BLaER1 (cell line): ENCODE data around the gene KIF22.

Source experiments
- H3K27ac ChIP-seq: shearing (Covaris generic); formaldehyde crosslinking; 2 replicates; pipeline ENCODE4 v1.8.1; 2022
- H3K27me3 ChIP-seq: shearing (Covaris generic); formaldehyde crosslinking; 2 replicates; pipeline ENCODE4 v1.8.1; 2022
- H3K36me3 ChIP-seq: shearing (Covaris generic); formaldehyde crosslinking; 2 replicates; pipeline ENCODE4 v1.8.1; 2022
- H3K4me1 ChIP-seq: shearing (Covaris generic); formaldehyde crosslinking; 2 replicates; pipeline ENCODE4 v1.8.1; 2022
- H3K4me2 ChIP-seq: shearing (Covaris generic); formaldehyde crosslinking; 2 replicates; pipeline ENCODE4 v1.8.1; 2022
- H3K4me3 ChIP-seq: shearing (Covaris generic); formaldehyde crosslinking; 2 replicates; pipeline ENCODE4 v1.8.1; 2022
- H3K9ac ChIP-seq: shearing (Covaris generic); formaldehyde crosslinking; 2 replicates; pipeline ENCODE4 v1.8.1; 2022
- H3K9me3 ChIP-seq: shearing (Covaris generic); formaldehyde crosslinking; 2 replicates; pipeline ENCODE4 v1.8.1; 2022
- H4K20me1 ChIP-seq: shearing (Covaris generic); formaldehyde crosslinking; 2 replicates; pipeline ENCODE4 v1.8.1; 2022
- Cebpa-rat ChIP-seq: shearing (Covaris generic); IDR thresholded peaks from 2 replicates; pipeline ENCODE4 v1.8.1; 2022

The KIF22 gene

DNA sequence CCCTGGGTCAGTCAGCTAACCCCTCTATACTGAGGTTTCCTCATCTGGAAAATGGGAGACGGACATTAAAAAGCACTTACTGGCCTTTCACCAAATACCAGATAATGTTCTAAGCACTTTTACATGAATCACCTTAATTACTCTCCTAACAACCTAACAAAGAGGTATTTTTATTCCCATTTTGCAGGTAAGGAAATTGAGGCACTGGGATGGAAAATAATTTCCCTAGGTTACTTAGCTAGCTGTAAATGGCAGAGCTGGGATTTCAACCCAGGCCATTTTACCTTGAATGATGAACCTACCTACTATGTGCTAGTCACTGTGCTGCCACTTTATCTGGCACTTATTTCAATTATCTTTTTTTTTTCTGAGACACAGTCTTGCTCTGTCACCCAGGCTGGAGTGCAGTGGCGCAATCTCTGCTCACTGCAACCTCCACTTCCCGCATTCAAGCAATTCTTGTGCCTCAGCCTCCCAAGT is 3.7 kb downstream of the KIF22 start:
- Histone ChIP-seq H3K4me2 (no peak overlapping the region), H3K9ac (peak overlapping the region; percentile 3; the same call in 1 of the 2 replicates), H3K9me3 (no peaks in the 10 kb centered on the region), H3K27me3 (no peaks in the 10 kb centered on the region), H4K20me1 (peaks cover 29% of the 10 kb centered on the region), H3K27ac (no peak overlapping the region), H3K36me3 (peaks cover 67% of the 10 kb centered on the region), H3K4me3 (no peak overlapping the region), H3K4me1 (peaks cover 33% of the 10 kb centered on the region)
- no peak for TF ChIP-seq Cebpa-rat

DNA sequence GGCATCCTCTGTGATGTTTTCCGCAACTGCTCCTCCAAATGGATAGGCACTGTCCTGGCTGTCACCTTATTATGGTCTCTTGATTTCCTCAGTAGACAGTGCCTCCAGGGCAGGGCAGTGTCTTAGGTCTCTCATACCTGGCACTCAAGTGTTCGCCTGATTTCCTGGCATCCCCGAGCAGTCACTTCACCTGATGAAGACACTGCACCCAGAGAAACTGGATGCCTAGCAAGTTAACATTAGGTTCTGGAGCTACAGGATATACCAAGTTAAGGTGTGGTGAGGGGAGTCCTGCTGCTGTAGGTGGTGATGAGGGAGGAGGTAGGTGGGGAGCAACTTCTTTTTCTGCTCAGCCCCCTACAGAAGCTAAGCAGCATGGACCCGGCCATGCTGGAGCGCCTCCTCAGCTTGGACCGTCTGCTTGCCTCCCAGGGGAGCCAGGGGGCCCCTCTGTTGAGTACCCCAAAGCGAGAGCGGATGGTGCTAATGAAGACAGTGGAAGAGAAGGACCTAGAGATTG is 11.9 kb downstream of the KIF22 start:
- peak overlapping the region; percentile 90 for H3K9ac ChIP-seq
- peak overlapping the region; percentile 89; the same call in 1 of the 2 replicates for H3K4me2 ChIP-seq
- no peak overlapping the region for H3K4me3 ChIP-seq
- no peaks in the 10 kb centered on the region for H3K27me3 ChIP-seq
- TF ChIP-seq Cebpa-rat, result no peak
- no peaks in the 10 kb centered on the region for H3K9me3 ChIP-seq
- H4K20me1 ChIP-seq, result no peaks in the 10 kb centered on the region
- peaks cover 29% of the 10 kb centered on the region for H3K4me1 ChIP-seq
- H3K27ac ChIP-seq, result 0 out of 2 replicates have a peak overlapping the region, but pooled peaks have one; percentile 35
- peaks cover 64% of the 10 kb centered on the region for H3K36me3 ChIP-seq

DNA sequence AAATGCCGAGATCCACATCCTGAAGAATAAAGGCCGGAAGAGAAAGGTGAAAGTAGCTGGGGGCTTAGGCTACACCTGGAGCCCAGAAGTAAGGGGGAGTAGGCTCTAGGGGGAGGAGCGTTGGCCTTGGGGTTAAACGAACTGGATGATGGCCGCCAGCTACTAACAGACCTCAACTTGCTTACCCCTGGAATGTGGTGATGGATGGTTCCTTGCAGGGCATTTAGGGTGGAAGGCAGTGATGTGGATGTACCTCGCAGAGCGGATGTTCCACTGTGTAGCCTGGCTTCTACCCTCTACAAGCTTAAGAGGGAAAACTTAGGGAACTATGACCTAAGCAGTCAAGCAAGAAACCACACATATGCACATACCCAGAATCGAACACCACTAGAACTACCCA is 13.5 kb downstream of the KIF22 start:
- H3K4me3 ChIP-seq, result peak overlapping the region; percentile 75
- peak overlapping the region; percentile 89 for H3K4me2 ChIP-seq
- peaks cover 55% of the 10 kb centered on the region for H3K36me3 ChIP-seq
- no peaks in the 10 kb centered on the region for H3K27me3 ChIP-seq
- peak overlapping the region; percentile 90 for H3K9ac ChIP-seq
- peaks cover 35% of the 10 kb centered on the region for H3K4me1 ChIP-seq
- TF ChIP-seq Cebpa-rat, result no peak
- peaks cover 11% of the 10 kb centered on the region for H4K20me1 ChIP-seq
- peak overlapping the region; percentile 93 for H3K27ac ChIP-seq
- no peaks in the 10 kb centered on the region for H3K9me3 ChIP-seq

DNA sequence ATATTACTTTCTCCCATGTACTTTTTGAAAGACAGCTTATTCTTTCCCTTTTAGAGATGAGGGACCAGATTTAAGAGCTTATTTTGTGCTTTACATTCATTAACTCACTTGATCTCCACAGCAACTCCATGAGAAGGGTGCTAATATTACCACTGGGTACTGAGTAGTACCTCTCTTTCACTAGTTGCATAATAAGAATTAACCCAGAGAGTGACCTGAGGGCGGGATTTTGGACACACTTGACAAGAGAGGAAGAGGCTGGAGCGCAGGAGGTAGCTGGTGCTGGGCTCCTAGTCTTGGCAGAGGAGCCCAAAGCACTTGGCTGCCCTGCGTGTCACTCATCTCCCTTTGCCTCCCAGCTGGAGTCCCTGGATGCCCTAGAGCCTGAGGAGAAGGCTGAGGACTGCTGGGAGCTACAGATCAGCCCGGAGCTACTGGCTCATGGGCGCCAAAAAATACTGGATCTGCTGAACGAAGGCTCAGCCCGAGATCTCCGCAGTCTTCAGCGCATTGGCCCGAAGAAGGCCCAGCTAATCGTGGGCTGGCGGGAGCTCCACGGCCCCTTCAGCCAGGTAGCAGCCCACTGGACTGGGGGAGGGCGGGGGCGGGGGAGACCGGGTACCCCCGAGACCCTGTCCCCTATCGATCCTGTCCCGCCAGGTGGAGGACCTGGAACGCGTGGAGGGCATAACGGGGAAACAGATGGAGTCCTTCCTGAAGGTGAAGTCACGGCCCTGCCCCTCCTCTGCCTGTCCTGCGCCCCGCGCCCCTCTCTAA is 14.1 kb downstream of the KIF22 start:
- no peak for TF ChIP-seq Cebpa-rat
- peaks cover 40% of the 10 kb centered on the region for H3K4me1 ChIP-seq
- H4K20me1 ChIP-seq, result peaks cover 16% of the 10 kb centered on the region
- H3K9me3 ChIP-seq, result no peaks in the 10 kb centered on the region
- peak overlapping the region; percentile 75 for H3K4me3 ChIP-seq
- peak overlapping the region; percentile 89 for H3K4me2 ChIP-seq
- H3K27ac ChIP-seq, result peak overlapping the region; percentile 93
- peaks cover 53% of the 10 kb centered on the region for H3K36me3 ChIP-seq
- peak overlapping the region; percentile 90 for H3K9ac ChIP-seq
- no peaks in the 10 kb centered on the region for H3K27me3 ChIP-seq

DNA sequence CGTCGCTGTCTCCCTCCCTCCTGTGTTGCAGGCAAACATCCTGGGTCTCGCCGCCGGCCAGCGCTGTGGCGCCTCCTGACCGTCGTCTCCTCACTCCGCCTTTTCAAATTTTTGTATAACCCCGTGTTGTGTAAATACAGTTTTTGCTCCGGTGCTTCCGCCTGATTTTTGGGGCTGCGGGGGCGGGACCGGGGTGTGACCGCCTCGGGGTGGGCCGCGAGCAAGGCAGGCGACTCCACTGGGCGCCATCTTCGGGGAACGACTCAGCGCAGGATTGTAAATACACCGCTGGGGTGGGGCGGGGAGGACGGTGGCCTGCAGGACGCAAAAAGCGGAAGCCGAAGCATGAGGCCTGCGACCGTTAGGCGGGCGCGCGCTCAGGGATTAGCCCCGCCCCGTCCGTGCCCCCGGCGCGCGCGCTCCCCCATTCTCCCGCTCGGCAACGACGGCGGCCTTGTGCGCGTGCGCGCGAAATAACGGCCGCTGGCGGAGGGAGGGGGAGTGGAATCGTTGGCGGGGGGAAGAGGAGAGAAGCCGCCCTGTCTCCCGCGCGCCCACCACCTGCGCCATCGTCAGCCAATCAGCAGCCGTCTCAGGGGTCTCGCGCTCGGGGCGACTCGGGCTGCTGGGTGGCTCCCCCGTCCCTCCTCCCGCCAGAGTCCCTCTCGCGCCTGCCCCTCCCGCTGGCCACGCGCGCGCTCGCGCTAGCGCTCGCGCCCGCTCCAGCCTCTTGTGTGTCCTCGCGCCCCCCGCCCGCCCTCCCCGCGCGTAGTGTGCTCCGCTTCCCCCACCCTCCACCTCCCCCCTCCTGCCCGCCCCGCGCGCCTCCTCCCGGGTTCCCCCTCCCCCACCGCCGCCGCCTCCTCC is 14.9 kb downstream of the KIF22 start:
- Histone ChIP-seq H3K27me3 (no peaks in the 10 kb centered on the region), H3K4me2 (peak overlapping the region; percentile 89), H3K9ac (peak overlapping the region; percentile 90), H4K20me1 (peaks cover 24% of the 10 kb centered on the region), H3K27ac (peak overlapping the region; percentile 93), H3K4me1 (peaks cover 48% of the 10 kb centered on the region), H3K4me3 (peak overlapping the region; percentile 75), H3K36me3 (peaks cover 53% of the 10 kb centered on the region), H3K9me3 (no peaks in the 10 kb centered on the region)
- TF ChIP-seq Cebpa-rat, result no peak

DNA sequence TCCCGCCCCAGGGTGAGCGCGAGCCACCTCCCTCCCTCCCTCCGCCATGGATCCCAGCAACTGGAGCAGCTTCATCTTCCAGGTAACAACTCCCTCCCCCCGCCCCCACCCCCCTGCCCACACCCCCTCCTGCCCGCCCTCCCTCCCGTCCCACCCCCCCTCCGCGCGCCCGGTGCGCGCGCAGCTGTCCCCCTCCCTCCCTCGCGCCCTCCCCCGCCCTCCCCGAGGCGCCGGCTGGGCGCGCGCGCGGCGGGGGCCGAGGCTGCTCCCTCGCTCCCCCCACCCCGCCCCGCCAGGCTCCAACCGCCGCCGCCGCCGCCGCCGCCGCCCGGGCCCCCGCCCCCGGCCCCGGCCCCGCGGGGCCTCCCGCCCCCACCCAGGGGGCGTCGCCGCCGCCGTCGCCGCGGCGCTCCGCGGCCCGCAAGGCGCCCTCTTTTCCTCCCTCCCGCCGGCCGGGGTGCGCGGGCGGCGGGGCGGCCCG is 15.6 kb downstream of the KIF22 start, which contains the start of gene MAZ:
TSS of gene MAZ (plus strand) at position 431 of the 481 bp plus-strand sequence. CDS start 173 bp downstream, outside the sequence.
- peaks cover 54% of the 10 kb centered on the region for H3K4me1 ChIP-seq
- H3K4me3 ChIP-seq, result peak within 1 kb of the TSS; percentile 83
- peak within 1 kb of the TSS; percentile 98 for H3K27ac ChIP-seq
- H3K4me2 ChIP-seq, result peak within 1 kb of the TSS; percentile 99
- H3K36me3 ChIP-seq, result peaks cover 47% of the 10 kb centered on the region
- peaks cover 30% of the 10 kb centered on the region for H4K20me1 ChIP-seq
- peak within 1 kb of the TSS; percentile 98 for H3K9ac ChIP-seq
- no peaks in the 10 kb centered on the region for H3K9me3 ChIP-seq
- TF ChIP-seq Cebpa-rat, result no peak
- H3K27me3 ChIP-seq, result no peaks in the 10 kb centered on the region

DNA sequence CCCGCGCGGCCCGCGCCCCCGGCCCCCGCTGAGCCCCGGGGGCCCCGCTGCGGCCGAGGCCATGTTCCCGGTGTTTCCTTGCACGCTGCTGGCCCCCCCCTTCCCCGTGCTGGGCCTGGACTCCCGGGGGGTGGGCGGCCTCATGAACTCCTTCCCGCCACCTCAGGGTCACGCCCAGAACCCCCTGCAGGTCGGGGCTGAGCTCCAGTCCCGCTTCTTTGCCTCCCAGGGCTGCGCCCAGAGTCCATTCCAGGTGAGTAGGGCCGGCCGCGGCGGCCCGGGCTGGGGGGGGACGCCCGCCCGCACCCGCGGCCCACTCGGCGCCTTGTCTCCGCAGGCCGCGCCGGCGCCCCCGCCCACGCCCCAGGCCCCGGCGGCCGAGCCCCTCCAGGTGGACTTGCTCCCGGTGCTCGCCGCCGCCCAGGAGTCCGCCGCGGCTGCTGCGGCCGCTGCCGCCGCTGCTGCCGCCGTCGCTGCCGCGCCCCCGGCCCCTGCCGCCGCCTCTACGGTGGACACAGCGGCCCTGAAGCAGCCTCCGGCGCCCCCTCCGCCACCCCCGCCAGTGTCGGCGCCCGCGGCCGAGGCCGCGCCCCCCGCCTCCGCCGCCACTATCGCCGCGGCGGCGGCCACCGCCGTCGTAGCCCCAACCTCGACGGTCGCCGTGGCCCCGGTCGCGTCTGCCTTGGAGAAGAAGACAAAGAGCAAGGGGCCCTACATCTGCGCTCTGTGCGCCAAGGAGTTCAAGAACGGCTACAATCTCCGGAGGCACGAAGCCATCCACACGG is 16.3 kb downstream of the KIF22 start:
- Histone ChIP-seq H3K27ac (peak overlapping the region; percentile 98), H3K9me3 (no peaks in the 10 kb centered on the region), H3K4me2 (peak overlapping the region; percentile 99), H3K9ac (peak overlapping the region; percentile 98), H3K4me1 (peaks cover 61% of the 10 kb centered on the region), H3K4me3 (peak overlapping the region; percentile 83), H3K27me3 (no peaks in the 10 kb centered on the region), H4K20me1 (peaks cover 37% of the 10 kb centered on the region), H3K36me3 (peaks cover 40% of the 10 kb centered on the region)
- TF ChIP-seq Cebpa-rat, result no peak

DNA sequence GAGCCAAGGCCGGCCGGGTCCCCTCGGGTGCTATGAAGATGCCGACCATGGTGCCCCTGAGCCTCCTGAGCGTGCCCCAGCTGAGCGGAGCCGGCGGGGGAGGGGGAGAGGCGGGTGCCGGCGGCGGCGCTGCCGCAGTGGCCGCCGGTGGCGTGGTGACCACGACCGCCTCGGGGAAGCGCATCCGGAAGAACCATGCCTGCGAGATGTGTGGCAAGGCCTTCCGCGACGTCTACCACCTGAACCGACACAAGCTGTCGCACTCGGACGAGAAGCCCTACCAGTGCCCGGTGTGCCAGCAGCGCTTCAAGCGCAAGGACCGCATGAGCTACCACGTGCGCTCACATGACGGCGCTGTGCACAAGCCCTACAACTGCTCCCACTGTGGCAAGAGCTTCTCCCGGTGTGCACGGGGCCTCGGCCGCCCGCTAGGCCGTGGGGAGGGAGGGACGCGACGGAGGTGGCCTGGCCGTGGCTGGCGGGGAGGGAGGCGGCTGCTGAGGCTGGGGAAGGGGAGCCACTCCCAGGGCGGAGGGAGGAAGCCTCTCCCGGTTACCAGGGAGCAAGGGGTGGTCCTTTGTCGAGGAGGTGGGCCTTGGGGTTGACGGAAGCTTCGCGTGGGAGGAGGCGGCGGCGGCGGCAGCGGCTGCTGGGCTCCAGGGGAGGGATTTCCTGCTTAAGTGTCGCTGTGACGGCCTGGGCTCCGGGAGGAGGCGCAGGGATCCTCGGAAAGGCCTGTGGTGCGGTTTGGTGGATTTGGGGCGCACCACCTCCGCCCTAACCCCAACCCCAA is 17.1 kb downstream of the KIF22 start:
- Histone ChIP-seq H3K27me3 (no peaks in the 10 kb centered on the region), H3K4me1 (peaks cover 60% of the 10 kb centered on the region), H4K20me1 (peaks cover 37% of the 10 kb centered on the region), H3K36me3 (peaks cover 33% of the 10 kb centered on the region), H3K4me3 (peak overlapping the region; percentile 83), H3K9ac (peak overlapping the region; percentile 98), H3K9me3 (no peaks in the 10 kb centered on the region), H3K27ac (peak overlapping the region; percentile 98), H3K4me2 (peak overlapping the region; percentile 99)
- no peak for TF ChIP-seq Cebpa-rat
